ENCODE data around the gene P2RX7. TPM values are rescaled to one million over a fixed set of nuclear protein-coding genes. Genes with fewer than 3 reads are reported as not detected.

P2RX7 gene
- total RNA-seq, 5 donors from 2014 or later (not counting 1 experiment from before 2014, with no cell fraction given): 4.6 to 11.0 (median 6.9) TPM

- H3K27ac ChIP-seq (ENCODE audit: low read length): no peak overlapping the region
- no peaks in the 10 kb centered on the region for H3K36me3 ChIP-seq (ENCODE audit: control insufficient read depth in 2 of 2, extremely low read depth in 1 of 2, insufficient read depth in 1 of 2, low read length in 1 of 2)
- H3K9me3 Mint-ChIP-seq: peaks cover 0 to 4% (median 0%) of the 10 kb centered on the region in 3 donors
- H3K27ac Mint-ChIP-seq: no peak overlapping the region
- POLR2A ChIA-PET: no interaction called here
- no peaks in the 10 kb centered on the region for H3K27me3 Mint-ChIP-seq
- no peaks in the 10 kb centered on the region for H3K27me3 ChIP-seq (replicated peaks in 1 of 2; ENCODE audit: control insufficient read depth in 2 of 2, extremely low read depth in 1 of 2, insufficient read depth in 2 of 2, low read length in 1 of 2)
- H3K4me1 Mint-ChIP-seq: peaks cover 29 to 34% (median 30%) of the 10 kb centered on the region in 3 donors
- WGBS (ENCODE audit: insufficient coverage): 72% methylated on average over 5 of the region's 8 CpGs
- ATAC-seq (replicated peaks in 1 of 4) (no peak), DNase-seq (no peak)
- no peak overlapping the region for H3K4me3 ChIP-seq (ENCODE audit: control insufficient read depth in 1 of 2, extremely low read depth in 1 of 2, low read length in 1 of 2)
- CTCF ChIA-PET: interaction anchor here in 1 of 2 donors (0.6 kb wide), 1 partner anchor 116 kb away, joined by 3 read pairs; no protein-coding TSS in a partner anchor
- no peaks in the 10 kb centered on the region for H3K36me3 Mint-ChIP-seq
- no peaks in the 10 kb centered on the region for H3K9me3 ChIP-seq
- no peak overlapping the region for H3K4me3 Mint-ChIP-seq
- H3K4me1 ChIP-seq (ENCODE audit: control insufficient read depth in 1 of 2, extremely low read depth in 1 of 2, insufficient read depth in 2 of 2, low read length in 2 of 2): peaks cover 12 to 15% of the 10 kb centered on the region in 2 experiments
Measured at GRCh38 chr12:121120989-121121755, 11.5 kb upstream of the P2RX7 start.

- 97% methylated on average over 4 of the region's 4 CpGs for WGBS (ENCODE audit: insufficient coverage)
- Histone ChIP-seq H3K9me3 (no peaks in the 10 kb centered on the region), H3K4me1 (ENCODE audit: control insufficient read depth in 1 of 2, extremely low read depth in 1 of 2, insufficient read depth in 2 of 2, low read length in 2 of 2) (peaks cover 12 to 15% of the 10 kb centered on the region in 2 experiments), H3K36me3 (ENCODE audit: control insufficient read depth in 2 of 2, extremely low read depth in 1 of 2, insufficient read depth in 1 of 2, low read length in 1 of 2) (no peaks in the 10 kb centered on the region), H3K27ac (ENCODE audit: low read length) (no peak overlapping the region), H3K27me3 (replicated peaks in 1 of 2; ENCODE audit: control insufficient read depth in 2 of 2, extremely low read depth in 1 of 2, insufficient read depth in 2 of 2, low read length in 1 of 2) (no peaks in the 10 kb centered on the region), H3K4me3 (ENCODE audit: control insufficient read depth in 1 of 2, extremely low read depth in 1 of 2, low read length in 1 of 2) (no peak overlapping the region)
- Mint-ChIP-seq H3K36me3 (no peaks in the 10 kb centered on the region), H3K4me3 (no peak overlapping the region), H3K9me3 (peaks cover 0 to 4% (median 0%) of the 10 kb centered on the region in 3 donors), H3K27me3 (no peaks in the 10 kb centered on the region), H3K27ac (no peak overlapping the region), H3K4me1 (peaks cover 30 to 38% (median 32%) of the 10 kb centered on the region in 3 donors)
- POLR2A ChIA-PET: no interaction called here
- CTCF ChIA-PET: no interaction called here
- ATAC-seq (replicated peaks in 1 of 4): no peak
- no peak for DNase-seq
Measured at GRCh38 chr12:121121805-121122204, 10.9 kb upstream of the P2RX7 start.

GRCh38 chr12:121123488-121123887 is 9.2 kb upstream of the P2RX7 start:
- ATAC-seq (replicated peaks in 1 of 4) (peak in 2 of 4 experiments; percentile 47 to 53), DNase-seq (no peak)
- Histone ChIP-seq H3K9me3 (no peaks in the 10 kb centered on the region), H3K4me1 (ENCODE audit: control insufficient read depth in 1 of 2, extremely low read depth in 1 of 2, insufficient read depth in 2 of 2, low read length in 2 of 2) (peaks cover 12 to 21% of the 10 kb centered on the region in 2 experiments), H3K4me3 (ENCODE audit: control insufficient read depth in 1 of 2, extremely low read depth in 1 of 2, low read length in 1 of 2) (no peak overlapping the region), H3K27me3 (replicated peaks in 1 of 2; ENCODE audit: control insufficient read depth in 2 of 2, extremely low read depth in 1 of 2, insufficient read depth in 2 of 2, low read length in 1 of 2) (no peaks in the 10 kb centered on the region), H3K27ac (ENCODE audit: low read length) (no peak overlapping the region), H3K36me3 (ENCODE audit: control insufficient read depth in 2 of 2, extremely low read depth in 1 of 2, insufficient read depth in 1 of 2, low read length in 1 of 2) (no peaks in the 10 kb centered on the region)
- CTCF ChIA-PET: no interaction called here
- Mint-ChIP-seq H3K4me3 (no peak overlapping the region), H3K36me3 (no peaks in the 10 kb centered on the region), H3K9me3 (peaks cover 0 to 4% (median 0%) of the 10 kb centered on the region in 3 donors), H3K27ac (no peak overlapping the region), H3K27me3 (no peaks in the 10 kb centered on the region), H3K4me1 (peaks cover 42 to 55% (median 48%) of the 10 kb centered on the region in 3 donors)
- POLR2A ChIA-PET: no interaction called here
- WGBS (ENCODE audit: insufficient coverage): 78% methylated on average over 1 of the region's 2 CpGs

- H3K4me3 Mint-ChIP-seq: no peak overlapping the region
- DNase-seq: no peak
Measured at GRCh38 chr12:121124402-121125109, 8.1 kb upstream of the P2RX7 start.

GRCh38 chr12:121127501-121127900 is 5.2 kb upstream of the P2RX7 start:
- peaks cover 0 to 4% (median 0%) of the 10 kb centered on the region in 3 donors for H3K9me3 Mint-ChIP-seq
- Histone ChIP-seq H3K27ac (ENCODE audit: low read length) (no peak overlapping the region), H3K4me3 (ENCODE audit: control insufficient read depth in 1 of 2, extremely low read depth in 1 of 2, low read length in 1 of 2) (no peak overlapping the region), H3K9me3 (no peaks in the 10 kb centered on the region), H3K27me3 (replicated peaks in 1 of 2; ENCODE audit: control insufficient read depth in 2 of 2, extremely low read depth in 1 of 2, insufficient read depth in 2 of 2, low read length in 1 of 2) (no peaks in the 10 kb centered on the region), H3K36me3 (ENCODE audit: control insufficient read depth in 2 of 2, extremely low read depth in 1 of 2, insufficient read depth in 1 of 2, low read length in 1 of 2) (no peaks in the 10 kb centered on the region), H3K4me1 (ENCODE audit: control insufficient read depth in 1 of 2, extremely low read depth in 1 of 2, insufficient read depth in 2 of 2, low read length in 2 of 2) (peaks cover 29 to 50% of the 10 kb centered on the region in 2 experiments)
- ChIA-PET POLR2A (no interaction called here), CTCF (no interaction called here)
- H3K4me3 Mint-ChIP-seq: no peak overlapping the region
- H3K27ac Mint-ChIP-seq: peak overlapping the region in 1 of 2 donors; percentile 66
- DNase-seq (no peak), ATAC-seq (replicated peaks in 1 of 4) (no peak)
- no peaks in the 10 kb centered on the region for H3K27me3 Mint-ChIP-seq
- WGBS (ENCODE audit: insufficient coverage): 100% methylated on average over 1 of the region's 3 CpGs
- no peaks in the 10 kb centered on the region for H3K36me3 Mint-ChIP-seq
- H3K4me1 Mint-ChIP-seq: peaks cover 76 to 83% (median 78%) of the 10 kb centered on the region in 3 donors

More at GRCh38 chr12:121124402-121125109, 8.1 kb upstream of the P2RX7 start:
- H3K27me3 Mint-ChIP-seq: no peaks in the 10 kb centered on the region
- peaks cover 0 to 4% (median 0%) of the 10 kb centered on the region in 3 donors for H3K9me3 Mint-ChIP-seq
- POLR2A ChIA-PET: interaction anchor here in 1 of 2 donors (0.5 to 0.6 kb wide), 2 partner anchors 366 to 1274 kb away, joined by 5 to 15 read pairs; no protein-coding TSS in a partner anchor
- Histone ChIP-seq H3K27ac (ENCODE audit: low read length) (no peak overlapping the region), H3K4me1 (ENCODE audit: control insufficient read depth in 1 of 2, extremely low read depth in 1 of 2, insufficient read depth in 2 of 2, low read length in 2 of 2) (peaks cover 22 to 30% of the 10 kb centered on the region in 2 experiments), H3K27me3 (replicated peaks in 1 of 2; ENCODE audit: control insufficient read depth in 2 of 2, extremely low read depth in 1 of 2, insufficient read depth in 2 of 2, low read length in 1 of 2) (no peaks in the 10 kb centered on the region), H3K36me3 (ENCODE audit: control insufficient read depth in 2 of 2, extremely low read depth in 1 of 2, insufficient read depth in 1 of 2, low read length in 1 of 2) (no peaks in the 10 kb centered on the region), H3K9me3 (no peaks in the 10 kb centered on the region), H3K4me3 (ENCODE audit: control insufficient read depth in 1 of 2, extremely low read depth in 1 of 2, low read length in 1 of 2) (no peak overlapping the region)
- ATAC-seq (replicated peaks in 1 of 4): no peak
- WGBS (ENCODE audit: insufficient coverage): 65% methylated on average over 2 of the region's 4 CpGs
- H3K4me1 Mint-ChIP-seq: peaks cover 51 to 66% (median 57%) of the 10 kb centered on the region in 3 donors
- CTCF ChIA-PET: interaction anchor here in 1 of 2 donors (0.6 kb wide), 1 partner anchor 932 kb away, joined by 4 read pairs; no protein-coding TSS in a partner anchor
- no peaks in the 10 kb centered on the region for H3K36me3 Mint-ChIP-seq
- no peak overlapping the region for H3K27ac Mint-ChIP-seq
